ENCODE results near the gene TEKT5. TPM values are rescaled to one million over a fixed set of nuclear protein-coding genes. Genes with fewer than 3 reads are reported as not detected.
A peak's percentile ranks its signal among the peaks of the same experiment; 100 is the strongest.

Gene TEKT5
- total RNA-seq, 6 experiments from 2014 or later = 0.20 to 1.3 (median 0.69) TPM; not detected in 2

DNA sequence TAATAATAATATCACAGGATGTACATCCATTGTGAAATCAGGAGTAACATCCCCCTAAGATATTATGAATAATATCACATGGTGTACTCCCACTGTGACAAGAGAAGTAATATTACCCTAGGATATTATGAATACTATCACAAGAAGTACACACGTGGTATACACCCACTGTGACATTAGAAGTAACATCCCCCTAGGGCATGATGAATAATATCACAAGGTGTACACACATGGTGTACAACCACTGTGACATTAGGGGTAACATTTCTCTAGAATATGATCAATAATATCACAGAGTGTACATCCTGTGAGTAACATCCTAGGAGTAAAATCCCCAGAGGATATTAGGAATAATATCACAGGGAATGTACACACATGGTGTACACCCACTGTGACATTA is 5.0 kb upstream of the TEKT5 start:
- WGBS (ENCODE audit: insufficient coverage, low coverage, low lambda C conversion rate, missing lambda C conversion rate) = 64% methylated on average over 1 of the region's 1 CpG
- no peak overlapping the region for H3K27ac ChIP-seq
- no peaks in the 10 kb centered on the region for H3K36me3 ChIP-seq
- H3K4me3 ChIP-seq = no peak overlapping the region
- no peak for ATAC-seq
- intact Hi-C loops (cut with DNase I) = no loop called here
- no peaks in the 10 kb centered on the region for H3K9me3 ChIP-seq
- H3K4me1 ChIP-seq = no peaks in the 10 kb centered on the region
- DNase-seq = no peak
- no peaks in the 10 kb centered on the region for H3K27me3 ChIP-seq
- TF ChIP-seq, protein P1, sequence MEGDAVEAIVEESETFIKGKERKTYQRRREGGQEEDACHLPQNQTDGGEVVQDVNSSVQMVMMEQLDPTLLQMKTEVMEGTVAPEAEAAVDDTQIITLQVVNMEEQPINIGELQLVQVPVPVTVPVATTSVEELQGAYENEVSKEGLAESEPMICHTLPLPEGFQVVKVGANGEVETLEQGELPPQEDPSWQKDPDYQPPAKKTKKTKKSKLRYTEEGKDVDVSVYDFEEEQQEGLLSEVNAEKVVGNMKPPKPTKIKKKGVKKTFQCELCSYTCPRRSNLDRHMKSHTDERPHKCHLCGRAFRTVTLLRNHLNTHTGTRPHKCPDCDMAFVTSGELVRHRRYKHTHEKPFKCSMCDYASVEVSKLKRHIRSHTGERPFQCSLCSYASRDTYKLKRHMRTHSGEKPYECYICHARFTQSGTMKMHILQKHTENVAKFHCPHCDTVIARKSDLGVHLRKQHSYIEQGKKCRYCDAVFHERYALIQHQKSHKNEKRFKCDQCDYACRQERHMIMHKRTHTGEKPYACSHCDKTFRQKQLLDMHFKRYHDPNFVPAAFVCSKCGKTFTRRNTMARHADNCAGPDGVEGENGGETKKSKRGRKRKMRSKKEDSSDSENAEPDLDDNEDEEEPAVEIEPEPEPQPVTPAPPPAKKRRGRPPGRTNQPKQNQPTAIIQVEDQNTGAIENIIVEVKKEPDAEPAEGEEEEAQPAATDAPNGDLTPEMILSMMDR (IDR thresholded peaks at IDR 0.05) = no peak
- TF ChIP-seq POLR2A (IDR thresholded peaks at IDR 0.05) = no peak

DNA sequence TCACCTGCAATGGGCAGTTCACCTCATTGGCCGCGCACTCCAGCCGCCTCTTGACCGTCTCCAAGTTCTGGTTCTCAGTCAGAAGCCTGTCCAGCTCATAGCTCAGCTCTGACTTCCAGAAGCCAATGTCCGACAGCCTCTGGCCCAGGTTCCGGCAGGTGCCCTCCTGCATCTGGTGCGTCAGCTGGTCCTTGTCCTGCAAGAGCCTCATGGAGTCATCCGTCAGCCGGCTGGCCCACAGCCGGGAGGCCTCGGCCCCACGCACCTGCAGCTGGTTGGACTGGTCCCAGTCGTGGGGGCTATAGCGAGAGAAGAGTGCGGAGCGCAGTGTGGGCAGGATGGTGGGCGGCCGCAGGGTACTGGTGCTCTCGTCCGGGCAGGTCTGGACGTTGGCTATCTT is 424 bp downstream of the TEKT5 start:
- peak in 1 of 4 donors; percentile 21 for ATAC-seq

DNA sequence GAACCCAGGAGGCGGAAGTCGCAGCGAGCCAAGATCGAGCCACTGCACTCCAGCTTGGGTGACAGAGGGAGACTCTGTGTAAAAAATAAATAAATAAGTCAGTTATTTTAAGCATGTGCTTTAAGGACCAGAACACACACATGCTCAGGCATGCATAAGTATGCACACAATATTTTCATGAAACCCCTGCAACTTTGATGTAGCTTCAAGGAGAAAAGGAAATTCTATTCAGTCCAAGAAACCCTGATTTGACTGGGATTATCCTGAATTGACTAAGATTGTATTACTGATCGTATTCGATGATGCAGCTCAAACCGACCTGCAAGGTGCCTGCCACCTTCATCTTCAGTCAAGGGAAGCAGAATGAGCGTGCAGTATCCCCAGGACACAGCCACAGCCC is 841 bp downstream of the TEKT5 start:
- no peak for ATAC-seq
- Histone ChIP-seq H3K9me3 (no peaks in the 10 kb centered on the region), H3K4me3 (no peak overlapping the region), H3K27me3 (no peaks in the 10 kb centered on the region), H3K36me3 (no peaks in the 10 kb centered on the region), H3K4me1 (no peaks in the 10 kb centered on the region), H3K27ac (no peak overlapping the region)
- DNase-seq = no peak
- intact Hi-C loops (cut with DNase I) = no loop called here
- WGBS (ENCODE audit: insufficient coverage, low coverage, low lambda C conversion rate, missing lambda C conversion rate) = 94% methylated on average over 4 of the region's 8 CpGs
- TF ChIP-seq POLR2A (IDR thresholded peaks at IDR 0.05) = no peak
- TF ChIP-seq, protein P1 (IDR thresholded peaks at IDR 0.05) = no peak

More for the DNA sequence above, 424 bp downstream of the TEKT5 start:
- Histone ChIP-seq H3K36me3 (no peaks in the 10 kb centered on the region), H3K27ac (no peak overlapping the region), H3K27me3 (no peaks in the 10 kb centered on the region), H3K4me3 (no peak overlapping the region), H3K4me1 (no peaks in the 10 kb centered on the region), H3K9me3 (no peaks in the 10 kb centered on the region)
- intact Hi-C loops (cut with DNase I) = no loop called here
- TF ChIP-seq, protein P1 (IDR thresholded peaks at IDR 0.05) = no peak
- no peak for TF ChIP-seq POLR2A (IDR thresholded peaks at IDR 0.05)
- WGBS (ENCODE audit: insufficient coverage, low coverage, low lambda C conversion rate, missing lambda C conversion rate) = 95% methylated on average over 8 of the region's 21 CpGs
- no peak for DNase-seq

DNA sequence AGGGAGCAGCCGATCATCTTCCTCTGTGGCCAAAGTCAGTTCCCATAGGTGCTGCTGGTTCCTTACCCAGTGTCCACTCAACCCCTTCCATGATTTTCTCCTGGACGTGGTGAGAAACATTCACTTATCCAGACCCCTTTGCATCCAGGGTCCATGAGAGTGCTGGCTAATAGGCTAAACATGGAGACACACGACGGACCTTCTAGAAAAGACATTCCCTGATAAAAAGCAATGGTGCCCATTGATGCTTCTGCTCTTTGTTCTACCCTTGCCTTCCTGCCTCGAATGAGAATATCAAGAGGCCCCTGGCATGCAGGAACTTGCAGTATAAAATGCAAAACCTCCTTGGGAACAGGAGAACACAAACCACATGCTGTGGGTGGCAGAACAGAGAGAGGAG is 2.3 kb downstream of the TEKT5 start:
- Histone ChIP-seq H3K9me3 (no peaks in the 10 kb centered on the region), H3K4me1 (no peaks in the 10 kb centered on the region), H3K27ac (no peak overlapping the region), H3K4me3 (no peak overlapping the region), H3K36me3 (no peaks in the 10 kb centered on the region), H3K27me3 (no peaks in the 10 kb centered on the region)
- ATAC-seq (no peak), DNase-seq (no peak)
- 83% methylated on average over 3 of the region's 5 CpGs for WGBS (ENCODE audit: insufficient coverage, low coverage, low lambda C conversion rate, missing lambda C conversion rate)
- TF ChIP-seq, protein P1 (IDR thresholded peaks at IDR 0.05) = no peak
- no peak for TF ChIP-seq POLR2A (IDR thresholded peaks at IDR 0.05)
- intact Hi-C loops (cut with DNase I) = no loop called here

DNA sequence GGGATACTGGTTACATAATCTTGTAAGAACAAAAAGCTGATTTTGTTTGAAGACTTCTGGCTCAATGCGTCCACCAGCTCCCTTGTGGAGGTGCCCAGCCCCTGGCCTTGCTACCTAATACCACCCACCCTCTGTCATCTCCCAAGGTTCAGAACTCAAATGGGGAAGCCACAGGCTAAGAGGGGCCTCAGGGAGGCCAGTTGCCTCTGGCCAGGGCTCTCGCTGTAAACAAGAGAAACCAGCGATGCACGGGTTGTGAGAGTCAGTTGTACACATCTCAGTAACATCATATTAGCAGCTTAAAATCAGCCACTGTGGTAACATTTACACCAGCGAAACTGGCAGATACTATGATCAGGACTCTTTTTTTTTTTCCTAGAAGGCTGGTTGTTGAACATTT is 6.0 kb downstream of the TEKT5 start:
- TF ChIP-seq POLR2A (IDR thresholded peaks at IDR 0.05) = no peak
- DNase-seq (no peak), ATAC-seq (no peak)
- no peak overlapping the region for H3K4me3 ChIP-seq
- H3K27ac ChIP-seq = no peak overlapping the region
- H3K4me1 ChIP-seq = no peaks in the 10 kb centered on the region
- intact Hi-C loops (cut with DNase I) = no loop called here
- no peaks in the 10 kb centered on the region for H3K27me3 ChIP-seq
- no peaks in the 10 kb centered on the region for H3K36me3 ChIP-seq
- 87% methylated on average over 4 of the region's 5 CpGs for WGBS (ENCODE audit: insufficient coverage, low coverage, low lambda C conversion rate, missing lambda C conversion rate)
- H3K9me3 ChIP-seq = no peaks in the 10 kb centered on the region

Measured in right lobe of liver (tissue), 6 donors.